HCT116 (cell line): Measurements from ENCODE around the gene ADAT3. TPM values are rescaled to one million over a fixed set of nuclear protein-coding genes. Genes with fewer than 3 reads are reported as not detected.

Source experiments
- ATAC-seq: fragments of 200-7000 bp; cut with Tn5 transposase; 2 replicates; pipeline ENCODE4 v1.9.1; 2020; ENCODE audit warnings: mild to moderate bottlenecking, moderate library complexity
- BruUV-seq: library from RNA; stranded (reverse); fragments of 400-500 nt; replicated peaks from 2 replicates; lab custom pipeline; 2021; lab: Mats Ljungman, UMichigan
- CTCF ChIA-PET: fragments of 300-600 bp; sonication (Branson Sonifier 250); formaldehyde crosslinking; loops from one replicate; lab custom pipeline; 2021; ENCODE audit warnings: antibody characterized with exemption; lab: Charles Lee
- POLR2A ChIA-PET: fragments of 300-600, 350-600 bp; sonication (Branson Sonifier 250); formaldehyde crosslinking; loops from one replicate; lab custom pipeline; 2021; ENCODE audit warnings: antibody characterized with exemption; lab: Charles Lee
- RAD21 ChIA-PET, 2 experiments: fragments of 300-600 bp; sonication (Branson Sonifier 250); formaldehyde crosslinking; loops; one replicate each; lab custom pipeline; 2023; ENCODE audit warnings: low total read pairs in 2 of 2; ENCODE audit not compliant: uncharacterized antibody in 2 of 2, unreplicated experiment in 2 of 2, low non-redundant PET in 1 of 2; lab: Charles Lee
- DNase-seq: peaks from one replicate; pipeline ENCODE4 v3.0.0-alpha.2; 2010; ENCODE audit warnings: low read depth, low spot score
- H2AFZ ChIP-seq: fragments of 200-600 bp; shearing (Covaris generic), sonication (generic); 2 replicates; pipeline ENCODE4 v1.6.1; 2017; ENCODE audit warnings: low read depth, mixed run types, mixed read lengths, antibody characterized with exemption, low read length; ENCODE audit not compliant: poor library complexity, severe bottlenecking
- H3K27ac ChIP-seq: 2 replicates; pipeline ENCODE4 v1.5.1; 2012; ENCODE audit warnings: low read depth, low read length
- H3K27me3 ChIP-seq: fragments of 200-600 bp; sonication (generic); 2 replicates; pipeline ENCODE4 v1.6.1; 2016; ENCODE audit warnings: mixed run types, low read length, mixed read lengths; ENCODE audit not compliant: insufficient read depth
- H3K36me3 ChIP-seq, 2 experiments: fragments of 200-500 bp in 1 of 2; fragments of 200-600 bp in 1 of 2; sonication (Bioruptor generic) in 1 of 2; sonication (generic) in 1 of 2; 2 replicates each; pipeline versions ENCODE4 v1.5.1 to v1.6.1; 2014 to 2016; ENCODE audit warnings: low read length in 2 of 2, inconsistent platforms in 1 of 2, mixed read lengths in 1 of 2, mixed run types in 1 of 2; ENCODE audit not compliant: insufficient read depth in 2 of 2, control insufficient read depth in 1 of 2
- H3K4me1 ChIP-seq, 2 experiments: fragments of 200-600 bp in 1 of 2; sonication (generic) in 1 of 2; 2 replicates each; pipeline versions ENCODE4 v1.5.1 to v1.6.1; 2012 to 2017; ENCODE audit warnings: low read length in 2 of 2, inconsistent platforms in 1 of 2, mild to moderate bottlenecking in 1 of 2, mixed read lengths in 1 of 2, mixed run types in 1 of 2, moderate library complexity in 1 of 2; ENCODE audit not compliant: insufficient read depth in 2 of 2, control insufficient read depth in 1 of 2
- H3K4me2 ChIP-seq: fragments of 200-600 bp; sonication (generic); 2 replicates; pipeline ENCODE4 v1.6.1; 2017; ENCODE audit warnings: mixed run types, low read length, mixed read lengths
- H3K4me3 ChIP-seq, 2 experiments: fragments of 200-600 bp in 1 of 2; sonication (generic) in 1 of 2; replicated peaks in 1 of 2; 2 replicates each; pipeline ENCODE4 v1.5.1; 2011 to 2016; ENCODE audit warnings: low read length in 2 of 2, control low read depth in 1 of 2, low read depth in 1 of 2, mild to moderate bottlenecking in 1 of 2, mixed read lengths in 1 of 2, mixed run types in 1 of 2
- H3K79me2 ChIP-seq: fragments of 200-600 bp; sonication (generic); 2 replicates; pipeline ENCODE4 v1.6.1; 2017; ENCODE audit warnings: mild to moderate bottlenecking, mixed run types, low read length, moderate library complexity, mixed read lengths; ENCODE audit not compliant: insufficient read depth
- H3K9ac ChIP-seq: fragments of 200-600 bp; sonication (generic); 2 replicates; pipeline ENCODE4 v1.6.1; 2016; ENCODE audit warnings: low read length, mixed read lengths
- H3K9me2 ChIP-seq: fragments of 200-600 bp; sonication (generic), shearing (Covaris generic); 2 replicates; pipeline ENCODE4 v1.6.1; 2017; ENCODE audit warnings: mixed run types, mild to moderate bottlenecking, moderate library complexity; ENCODE audit not compliant: insufficient read depth
- H3K9me3 ChIP-seq, 2 experiments: fragments of 200-500 bp in 1 of 2; fragments of 200-600 bp in 1 of 2; sonication (Bioruptor generic) in 1 of 2; sonication (generic) in 1 of 2; 2 replicates each; pipeline ENCODE4 v1.6.1; 2014 to 2017; ENCODE audit warnings: low read length in 2 of 2, mixed read lengths in 2 of 2, inconsistent platforms in 1 of 2, low read depth in 1 of 2, mild to moderate bottlenecking in 1 of 2, mixed run types in 1 of 2, moderate library complexity in 1 of 2; ENCODE audit not compliant: control insufficient read depth in 1 of 2, insufficient read depth in 1 of 2
- H4K20me1 ChIP-seq: fragments of 200-600 bp; sonication (generic), shearing (Covaris generic); 2 replicates; pipeline ENCODE4 v1.6.1; 2017; ENCODE audit warnings: mixed run types, mild to moderate bottlenecking, moderate library complexity; ENCODE audit not compliant: insufficient read depth
- ELF1 ChIP-seq: IDR thresholded peaks from 2 replicates; pipeline ENCODE4 v1.6.1; 2012; ENCODE audit warnings: low read depth, borderline replicate concordance
- EZH2 ChIP-seq: fragments of 200-600 bp; sonication (generic); IDR thresholded peaks from 2 replicates; pipeline ENCODE4 v1.6.1; 2017; ENCODE audit warnings: antibody characterized with exemption, mixed run types
- JUND ChIP-seq: IDR thresholded peaks from 2 replicates; pipeline ENCODE4 v1.6.1; 2012
- SIN3A ChIP-seq: IDR thresholded peaks from 2 replicates; pipeline ENCODE4 v1.6.1; 2012; ENCODE audit warnings: low read depth
- SP1 ChIP-seq: IDR thresholded peaks from 2 replicates; pipeline ENCODE4 v1.6.1; 2012; ENCODE audit warnings: low read depth
- SRF ChIP-seq: IDR thresholded peaks from 2 replicates; pipeline ENCODE4 v1.6.1; 2012; ENCODE audit warnings: low read depth
- ZFX ChIP-seq: fragments of 450-650 bp; IDR thresholded peaks from 2 replicates; pipeline ENCODE4 v1.6.1; 2017
- intact Hi-C: fragments of 100-400 bp; cut with micrococcal nuclease; formaldehyde crosslinking; loops from 2 replicates; pipeline ENCODE4 v1.10.0; 2022
- total RNA-seq: library from RNA; stranded (reverse); gene quantifications from one replicate; pipeline ENCODE4 v1.2.1, GENCODE V29; 2021; ENCODE audit not compliant: unreplicated experiment
- TF ChIP-seq, protein P1 (sequence below): IDR thresholded peaks from 2 replicates; pipeline ENCODE4 v1.6.1; 2011; ENCODE audit warnings: mild to moderate bottlenecking, low read length, moderate library complexity; ENCODE audit not compliant: insufficient replicate concordance; ENCODE audit errors: extremely low read depth
- TF ChIP-seq, protein P2 (sequence below): IDR thresholded peaks from 2 replicates; pipeline ENCODE4 v1.6.1; 2012

The ADAT3 gene
- total RNA-seq, 1 experiment from 2014 or later = 15.9 TPM

DNA sequence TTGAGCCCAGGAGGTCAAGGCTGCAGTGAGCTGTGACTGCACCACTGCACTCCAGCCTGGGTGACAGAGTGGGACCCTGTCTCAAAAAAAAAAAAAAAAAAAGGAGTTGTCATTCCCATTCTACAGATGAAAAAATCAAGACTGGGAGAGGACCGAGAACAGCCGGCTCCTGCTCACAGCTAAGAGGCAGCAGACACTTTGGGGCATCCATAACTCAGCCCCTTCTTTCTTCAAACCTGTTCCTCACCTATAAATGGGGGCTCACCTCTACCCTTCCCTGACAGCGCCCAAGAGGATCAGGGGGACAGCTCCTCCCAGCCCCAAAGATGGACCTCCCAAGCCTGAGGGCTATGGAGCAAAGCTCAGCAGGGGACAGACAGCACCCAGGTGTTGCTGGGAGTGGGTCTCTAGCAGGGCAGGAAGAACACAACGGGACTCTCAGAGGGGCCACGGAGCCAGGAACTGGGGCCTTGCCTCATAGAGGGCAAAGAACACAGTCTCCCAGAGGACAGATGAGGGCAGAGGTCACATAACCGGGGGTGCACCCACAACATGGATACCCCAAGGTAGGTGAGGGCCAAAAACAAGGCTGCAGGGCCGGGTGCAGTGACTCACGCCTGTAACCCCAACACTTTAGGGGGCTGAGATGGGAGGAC lies 38.4 kb upstream of the ADAT3 start:
- Histone ChIP-seq H3K4me1 (peaks cover 10 to 28% of the 10 kb centered on the region in 2 experiments), H3K4me2 (no peak overlapping the region), H3K9me3 (no peaks in the 10 kb centered on the region), H3K36me3 (peaks cover 0 to 10% of the 10 kb centered on the region in 2 experiments; a peak in 1 of 4 replicates), H3K9me2 (no peaks in the 10 kb centered on the region), H3K4me3 (no peak overlapping the region), H3K79me2 (peaks cover 17% of the 10 kb centered on the region), H4K20me1 (no peaks in the 10 kb centered on the region), H3K27me3 (no peaks in the 10 kb centered on the region), H3K9ac (no peak overlapping the region), H3K27ac (no peak overlapping the region), H2AFZ (no peak overlapping the region)
- no peak for ATAC-seq
- no TSS peak for BruUV-seq
- no peak for DNase-seq
- ChIA-PET RAD21 (no interaction called here), CTCF (interaction anchor here (0.7 kb wide), 1 partner anchor 9 kb away, joined by 3 read pairs; no protein-coding TSS in a partner anchor), POLR2A (interaction anchor here (2.0 kb wide), 1 partner anchor 9 kb away, joined by 5 read pairs; no protein-coding TSS in a partner anchor)
- TF ChIP-seq ELF1 (no peak), JUND (no peak), ZFX (no peak), SP1 (no peak), SIN3A (no peak), EZH2 (no peak), SRF (no peak)
- TF ChIP-seq, protein P1, sequence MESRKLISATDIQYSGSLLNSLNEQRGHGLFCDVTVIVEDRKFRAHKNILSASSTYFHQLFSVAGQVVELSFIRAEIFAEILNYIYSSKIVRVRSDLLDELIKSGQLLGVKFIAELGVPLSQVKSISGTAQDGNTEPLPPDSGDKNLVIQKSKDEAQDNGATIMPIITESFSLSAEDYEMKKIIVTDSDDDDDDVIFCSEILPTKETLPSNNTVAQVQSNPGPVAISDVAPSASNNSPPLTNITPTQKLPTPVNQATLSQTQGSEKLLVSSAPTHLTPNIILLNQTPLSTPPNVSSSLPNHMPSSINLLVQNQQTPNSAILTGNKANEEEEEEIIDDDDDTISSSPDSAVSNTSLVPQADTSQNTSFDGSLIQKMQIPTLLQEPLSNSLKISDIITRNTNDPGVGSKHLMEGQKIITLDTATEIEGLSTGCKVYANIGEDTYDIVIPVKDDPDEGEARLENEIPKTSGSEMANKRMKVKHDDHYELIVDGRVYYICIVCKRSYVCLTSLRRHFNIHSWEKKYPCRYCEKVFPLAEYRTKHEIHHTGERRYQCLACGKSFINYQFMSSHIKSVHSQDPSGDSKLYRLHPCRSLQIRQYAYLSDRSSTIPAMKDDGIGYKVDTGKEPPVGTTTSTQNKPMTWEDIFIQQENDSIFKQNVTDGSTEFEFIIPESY = no peak
- TF ChIP-seq, protein P2, sequence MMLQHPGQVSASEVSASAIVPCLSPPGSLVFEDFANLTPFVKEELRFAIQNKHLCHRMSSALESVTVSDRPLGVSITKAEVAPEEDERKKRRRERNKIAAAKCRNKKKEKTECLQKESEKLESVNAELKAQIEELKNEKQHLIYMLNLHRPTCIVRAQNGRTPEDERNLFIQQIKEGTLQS = no peak
- intact Hi-C loops = no loop called here
